ES-I3 (cell line): ENCODE data around the gene KIF18B.

Source experiments
- H3K36me3 ChIP-seq: 2 replicates; pipeline ENCODE4 v1.6.1; 2013; ENCODE audit warnings: mild to moderate bottlenecking, low read length, control low read depth, moderate library complexity; ENCODE audit not compliant: insufficient read depth
- H3K4me1 ChIP-seq: 2 replicates; pipeline ENCODE4 v1.6.1; 2013; ENCODE audit warnings: mild to moderate bottlenecking, control low read depth, low read length; ENCODE audit not compliant: insufficient read depth
- H3K9ac ChIP-seq: 2 replicates; pipeline ENCODE4 v1.6.1; 2013; ENCODE audit warnings: low read depth, mild to moderate bottlenecking, low read length, moderate library complexity
- H3K9me3 ChIP-seq: 2 replicates; pipeline ENCODE4 v1.6.1; 2013; ENCODE audit warnings: mild to moderate bottlenecking, low read length, moderate library complexity; ENCODE audit not compliant: control insufficient read depth, insufficient read depth

KIF18B gene

GRCh38 chr17:44881145-44881544, 66.4 kb downstream of the KIF18B start:
- H3K4me1 ChIP-seq, result no peaks in the 10 kb centered on the region
- peaks cover 51% of the 10 kb centered on the region for H3K36me3 ChIP-seq
- H3K9me3 ChIP-seq, result no peaks in the 10 kb centered on the region
- no peak overlapping the region for H3K9ac ChIP-seq

- Histone ChIP-seq H3K4me1 (no peaks in the 10 kb centered on the region), H3K9me3 (no peaks in the 10 kb centered on the region), H3K36me3 (peaks cover 53% of the 10 kb centered on the region), H3K9ac (no peak overlapping the region)
Measured at GRCh38 chr17:44880062-44880461, 67.5 kb downstream of the KIF18B start.

- Histone ChIP-seq H3K36me3 (peaks cover 54% of the 10 kb centered on the region), H3K4me1 (no peaks in the 10 kb centered on the region), H3K9me3 (no peaks in the 10 kb centered on the region), H3K9ac (no peak overlapping the region)
Measured at GRCh38 chr17:44879376-44879775, 68.2 kb downstream of the KIF18B start.

GRCh38 chr17:44878627-44879221, 68.8 kb downstream of the KIF18B start:
- Histone ChIP-seq H3K4me1 (no peaks in the 10 kb centered on the region), H3K9ac (no peak overlapping the region), H3K36me3 (peaks cover 57% of the 10 kb centered on the region), H3K9me3 (no peaks in the 10 kb centered on the region)

- H3K36me3 ChIP-seq, result peaks cover 47% of the 10 kb centered on the region
Measured at GRCh38 chr17:44877121-44877520, 70.5 kb downstream of the KIF18B start.

GRCh38 chr17:44875761-44876160, 71.8 kb downstream of the KIF18B start:
- no peaks in the 10 kb centered on the region for H3K4me1 ChIP-seq
- H3K9ac ChIP-seq, result no peak overlapping the region
- no peaks in the 10 kb centered on the region for H3K9me3 ChIP-seq
- H3K36me3 ChIP-seq, result peaks cover 48% of the 10 kb centered on the region

More at GRCh38 chr17:44877121-44877520, 70.5 kb downstream of the KIF18B start:
- Histone ChIP-seq H3K4me1 (no peaks in the 10 kb centered on the region), H3K9me3 (no peaks in the 10 kb centered on the region), H3K9ac (no peak overlapping the region)
